Parathyroid adenoma (tissue), 2 donors: Measurements from ENCODE around the gene TEAD4.

Experiments used
- H2AFZ ChIP-seq: fragments of 300-600 bp; sonication (generic); one replicate; pipeline ENCODE4 v1.7.0; 2017; ENCODE audit warnings: antibody characterized with exemption, mild to moderate bottlenecking
- H3K27ac ChIP-seq: fragments of 300-600 bp; sonication (generic); one replicate; pipeline ENCODE4 v1.7.0; 2017
- H3K27me3 ChIP-seq: fragments of 300-600 bp; sonication (generic); one replicate; pipeline ENCODE4 v1.7.0; 2017; ENCODE audit warnings: low read length; ENCODE audit not compliant: control insufficient read depth, insufficient read depth
- H3K36me3 ChIP-seq: fragments of 300-600 bp; sonication (generic); one replicate; pipeline ENCODE4 v1.7.0; 2017; ENCODE audit warnings: low read length; ENCODE audit not compliant: control insufficient read depth, insufficient read depth
- H3K4me1 ChIP-seq: fragments of 300-600 bp; sonication (generic); one replicate; pipeline ENCODE4 v1.7.0; 2017; ENCODE audit warnings: control low read depth
- H3K4me2 ChIP-seq: fragments of 300-600 bp; sonication (generic); one replicate; pipeline ENCODE4 v1.7.0; 2017; ENCODE audit warnings: low read length
- H3K4me3 ChIP-seq: fragments of 300-600 bp; sonication (generic); one replicate; pipeline ENCODE4 v1.7.0; 2017; ENCODE audit warnings: low read depth, low read length
- H3K79me2 ChIP-seq: fragments of 300-600 bp; sonication (generic); one replicate; pipeline ENCODE4 v1.7.0; 2017; ENCODE audit warnings: control low read depth
- H3K9ac ChIP-seq: fragments of 300-600 bp; sonication (generic); one replicate; pipeline ENCODE4 v1.7.0; 2017; ENCODE audit warnings: mild to moderate bottlenecking
- H3K9me3 ChIP-seq: fragments of 300-600 bp; sonication (generic); one replicate; pipeline ENCODE4 v1.7.0; 2017; ENCODE audit warnings: low read length; ENCODE audit not compliant: control insufficient read depth
- TF ChIP-seq, protein P1 (sequence below): fragments of 300-600 bp; sonication (generic); IDR thresholded peaks from one replicate; pipeline ENCODE4 v1.7.0; 2017; ENCODE audit warnings: antibody characterized with exemption, mild to moderate bottlenecking
- donor health status: primary hyperparathyroidism.

The TEAD4 gene

DNA sequence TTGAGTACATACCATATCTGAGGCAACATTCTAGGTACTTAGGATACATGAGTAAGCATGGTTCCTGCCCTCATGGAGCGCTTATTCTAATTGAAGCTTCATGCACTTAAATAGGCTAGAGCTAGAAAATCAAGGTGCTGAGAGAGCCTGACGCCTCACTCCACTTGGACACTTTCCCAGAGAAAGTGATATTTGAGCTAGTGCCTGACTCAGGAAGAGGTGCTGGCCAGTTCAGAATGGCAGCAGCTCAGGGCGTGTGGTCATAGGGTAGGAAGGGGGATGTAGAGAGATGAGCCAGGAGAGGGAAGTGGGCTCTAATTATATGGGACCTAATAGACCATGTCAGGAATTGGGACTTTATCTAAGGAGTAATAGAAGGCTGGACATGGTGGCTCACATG lies 35.2 kb upstream of the TEAD4 start:
- H3K27me3 ChIP-seq, result no peaks in the 10 kb centered on the region
- H3K4me3 ChIP-seq, result no peak overlapping the region
- H3K9ac ChIP-seq, result no peak overlapping the region
- TF ChIP-seq, protein P1, sequence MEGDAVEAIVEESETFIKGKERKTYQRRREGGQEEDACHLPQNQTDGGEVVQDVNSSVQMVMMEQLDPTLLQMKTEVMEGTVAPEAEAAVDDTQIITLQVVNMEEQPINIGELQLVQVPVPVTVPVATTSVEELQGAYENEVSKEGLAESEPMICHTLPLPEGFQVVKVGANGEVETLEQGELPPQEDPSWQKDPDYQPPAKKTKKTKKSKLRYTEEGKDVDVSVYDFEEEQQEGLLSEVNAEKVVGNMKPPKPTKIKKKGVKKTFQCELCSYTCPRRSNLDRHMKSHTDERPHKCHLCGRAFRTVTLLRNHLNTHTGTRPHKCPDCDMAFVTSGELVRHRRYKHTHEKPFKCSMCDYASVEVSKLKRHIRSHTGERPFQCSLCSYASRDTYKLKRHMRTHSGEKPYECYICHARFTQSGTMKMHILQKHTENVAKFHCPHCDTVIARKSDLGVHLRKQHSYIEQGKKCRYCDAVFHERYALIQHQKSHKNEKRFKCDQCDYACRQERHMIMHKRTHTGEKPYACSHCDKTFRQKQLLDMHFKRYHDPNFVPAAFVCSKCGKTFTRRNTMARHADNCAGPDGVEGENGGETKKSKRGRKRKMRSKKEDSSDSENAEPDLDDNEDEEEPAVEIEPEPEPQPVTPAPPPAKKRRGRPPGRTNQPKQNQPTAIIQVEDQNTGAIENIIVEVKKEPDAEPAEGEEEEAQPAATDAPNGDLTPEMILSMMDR, result no peak
- H3K9me3 ChIP-seq, result no peaks in the 10 kb centered on the region
- no peak overlapping the region for H3K27ac ChIP-seq
- no peak overlapping the region for H2AFZ ChIP-seq
- H3K36me3 ChIP-seq, result no peaks in the 10 kb centered on the region
- H3K4me1 ChIP-seq, result no peaks in the 10 kb centered on the region
- no peaks in the 10 kb centered on the region for H3K79me2 ChIP-seq
- H3K4me2 ChIP-seq, result no peak overlapping the region

DNA sequence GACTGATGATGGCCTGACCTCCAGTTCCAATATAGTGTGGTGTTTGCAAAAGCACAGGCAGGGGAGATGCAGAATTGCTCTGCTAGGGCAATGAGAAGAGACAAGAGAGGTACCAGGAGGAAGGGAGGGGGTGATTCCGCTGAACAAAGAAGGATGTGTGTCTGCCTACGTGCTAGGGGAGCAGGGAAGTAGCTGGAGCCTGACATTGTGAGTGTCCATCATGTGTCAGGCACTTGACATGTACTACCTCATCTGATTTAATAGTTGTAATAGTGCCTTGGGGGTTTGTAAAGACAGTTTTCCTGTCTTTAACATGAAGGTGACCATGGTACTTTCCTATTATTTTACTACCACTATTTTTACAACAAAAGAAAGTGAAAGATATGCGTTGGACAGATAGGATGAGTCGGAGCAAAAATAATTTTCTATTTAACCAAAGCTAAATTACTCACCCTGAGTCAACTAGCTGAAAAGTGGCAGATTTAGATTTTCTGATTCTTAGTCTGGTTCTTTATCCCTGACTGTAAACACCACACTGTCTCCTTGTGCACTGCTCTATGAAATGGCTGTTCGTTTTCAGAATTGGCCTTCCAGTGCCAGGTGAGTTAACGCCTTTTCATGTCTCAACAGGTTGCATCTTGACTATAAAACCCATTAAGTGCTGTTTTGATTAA lies 33.7 kb upstream of the TEAD4 start:
- TF ChIP-seq, protein P1, result no peak
- Histone ChIP-seq H3K4me3 (no peak overlapping the region), H3K27me3 (no peaks in the 10 kb centered on the region), H3K4me1 (no peaks in the 10 kb centered on the region), H2AFZ (no peak overlapping the region), H3K4me2 (no peak overlapping the region), H3K36me3 (no peaks in the 10 kb centered on the region), H3K79me2 (no peaks in the 10 kb centered on the region), H3K9me3 (no peaks in the 10 kb centered on the region), H3K27ac (no peak overlapping the region), H3K9ac (no peak overlapping the region)

DNA sequence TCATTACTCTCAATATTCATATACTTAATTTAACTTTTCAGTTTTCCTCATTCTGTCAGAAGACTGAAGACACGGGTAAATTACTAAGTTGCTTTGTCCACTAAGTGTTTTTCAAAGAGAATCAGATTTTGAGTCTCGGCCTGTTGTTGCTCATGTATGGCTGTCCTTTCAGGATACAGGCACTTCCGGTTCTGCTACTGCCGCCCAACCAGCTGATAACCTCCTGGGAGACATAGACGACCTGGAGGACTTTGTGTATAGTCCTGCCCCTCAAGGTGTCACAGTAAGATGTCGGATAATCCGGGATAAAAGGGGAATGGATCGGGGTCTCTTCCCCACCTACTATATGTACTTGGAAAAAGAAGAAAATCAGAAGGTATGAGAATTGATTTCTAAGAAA lies 28.3 kb upstream of the TEAD4 start:
- H3K27me3 ChIP-seq, result no peaks in the 10 kb centered on the region
- no peak overlapping the region for H3K9ac ChIP-seq
- no peaks in the 10 kb centered on the region for H3K4me1 ChIP-seq
- no peak overlapping the region for H3K4me2 ChIP-seq
- no peaks in the 10 kb centered on the region for H3K36me3 ChIP-seq
- no peak overlapping the region for H3K27ac ChIP-seq
- TF ChIP-seq, protein P1, result no peak
- H3K9me3 ChIP-seq, result no peaks in the 10 kb centered on the region
- no peaks in the 10 kb centered on the region for H3K79me2 ChIP-seq
- no peak overlapping the region for H2AFZ ChIP-seq
- no peak overlapping the region for H3K4me3 ChIP-seq

DNA sequence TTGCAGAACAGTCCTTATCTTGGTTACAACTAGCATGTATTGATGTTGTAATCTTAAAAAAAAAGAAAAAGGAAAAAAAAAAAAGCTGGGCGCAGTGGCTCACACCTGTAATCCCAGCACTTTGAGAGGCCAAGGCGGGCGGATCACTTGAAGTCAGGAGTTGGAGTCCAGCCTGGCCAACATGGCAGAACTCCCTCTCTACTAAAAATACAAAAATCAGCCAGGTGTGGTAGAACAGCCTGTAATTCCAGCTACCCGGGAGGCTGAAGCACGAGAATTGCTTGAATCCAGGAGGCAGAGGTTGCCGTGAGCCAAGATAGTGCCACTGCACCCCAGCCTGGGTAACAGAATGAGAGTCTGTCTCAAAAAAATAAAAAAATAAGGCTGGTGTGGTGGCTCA lies 25.6 kb upstream of the TEAD4 start:
- Histone ChIP-seq H3K36me3 (no peaks in the 10 kb centered on the region), H3K9ac (no peak overlapping the region), H3K4me3 (no peak overlapping the region), H3K27me3 (no peaks in the 10 kb centered on the region), H3K9me3 (no peaks in the 10 kb centered on the region), H2AFZ (no peak overlapping the region), H3K27ac (no peak overlapping the region), H3K4me1 (no peaks in the 10 kb centered on the region), H3K4me2 (no peak overlapping the region), H3K79me2 (no peaks in the 10 kb centered on the region)
- TF ChIP-seq, protein P1, result no peak

DNA sequence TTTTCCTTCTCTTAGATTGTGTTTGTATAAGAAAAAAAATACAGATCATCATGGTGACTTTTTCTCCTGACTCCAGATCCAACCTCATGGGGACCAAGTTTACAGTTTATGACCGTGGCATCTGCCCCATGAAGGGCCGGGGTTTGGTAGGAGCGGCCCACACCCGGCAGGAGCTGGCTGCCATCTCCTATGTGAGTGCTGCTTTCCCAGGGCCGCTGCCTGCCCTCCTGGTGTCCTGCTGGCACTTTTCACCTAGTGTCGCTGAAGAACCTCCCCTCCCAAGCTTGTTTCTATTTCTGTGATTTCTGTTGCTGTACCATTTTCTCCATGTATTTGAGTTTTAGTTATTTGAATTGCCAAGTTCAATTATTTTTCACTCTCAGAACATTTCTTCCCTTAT lies 24.8 kb upstream of the TEAD4 start:
- H3K4me3 ChIP-seq, result no peak overlapping the region

More for the DNA sequence above, 24.8 kb upstream of the TEAD4 start:
- no peaks in the 10 kb centered on the region for H3K9me3 ChIP-seq
- H2AFZ ChIP-seq, result no peak overlapping the region
- H3K4me2 ChIP-seq, result no peak overlapping the region
- no peak overlapping the region for H3K9ac ChIP-seq
- H3K79me2 ChIP-seq, result no peaks in the 10 kb centered on the region
- no peaks in the 10 kb centered on the region for H3K27me3 ChIP-seq
- no peaks in the 10 kb centered on the region for H3K36me3 ChIP-seq
- H3K27ac ChIP-seq, result no peak overlapping the region
- H3K4me1 ChIP-seq, result no peaks in the 10 kb centered on the region
- TF ChIP-seq, protein P1, result no peak
